Gastroesophageal sphincter (tissue), 4 donors: Measurements from ENCODE around the gene SH3RF3. TPM values are rescaled to one million over a fixed set of nuclear protein-coding genes. Genes with fewer than 3 reads are reported as not detected.

ENCODE experiments used
- ATAC-seq: fragments of 150-250 bp; one replicate; pipeline ENCODE4 v1.9.1; 2016; ENCODE audit warnings: mild to moderate bottlenecking, moderate library complexity
- H3K27ac ChIP-seq, 4 donors: fragments of 200-600 bp; sonication (generic) in 3 of 4; 1 replicate in 3 of 4; 2 replicates in 1 of 4; pipeline ENCODE4 v1.5.1; 2016 to 2019
- H3K27me3 ChIP-seq: fragments of 200-600 bp; sonication (generic); one replicate; pipeline ENCODE4 v1.5.1; 2019
- H3K36me3 ChIP-seq, 2 donors: fragments of 200-600 bp; sonication (generic); one replicate each; pipeline ENCODE4 v1.5.1; 2019; ENCODE audit warnings: control low read depth in 1 of 2
- H3K4me1 ChIP-seq, 3 donors: fragments of 200-600 bp; sonication (generic); 1 replicate in 2 of 3; 2 replicates in 1 of 3; pipeline ENCODE4 v1.5.1; 2016 to 2019; ENCODE audit warnings: control low read depth in 2 of 3
- H3K4me3 ChIP-seq, 2 donors: fragments of 200-600 bp; sonication (generic); one replicate each; pipeline ENCODE4 v1.5.1; 2019; ENCODE audit warnings: mild to moderate bottlenecking in 1 of 2, moderate library complexity in 1 of 2
- H3K9me3 ChIP-seq, 3 donors: fragments of 200-600 bp; sonication (generic); one replicate each; pipeline ENCODE4 v1.5.1; 2017 to 2019; ENCODE audit warnings: control low read depth in 2 of 3
- EP300 ChIP-seq: sonication (generic); formaldehyde crosslinking; IDR thresholded peaks from one replicate; pipeline ENCODE4 v1.6.1; 2017; ENCODE audit warnings: antibody characterized with exemption, mild to moderate bottlenecking
- POLR2A ChIP-seq, 2 donors: fragments of 450-650 bp; IDR thresholded peaks; one replicate each; pipeline ENCODE4 v1.6.1; 2017; ENCODE audit warnings: antibody characterized with exemption in 2 of 2, mild to moderate bottlenecking in 2 of 2, moderate library complexity in 1 of 2
- POLR2AphosphoS5 ChIP-seq: sonication (generic); formaldehyde crosslinking; IDR thresholded peaks from one replicate; pipeline ENCODE4 v1.6.1; 2017; ENCODE audit warnings: antibody characterized with exemption
- WGBS, 2 donors: methylation state at CpG; one replicate each; pipeline ENCODE4 v1.1.5; 2018; ENCODE audit warnings: low coverage in 1 of 2; 5-methylcytosine and 5-hydroxymethylcytosine counted together
- total RNA-seq, 4 donors: library from RNA; depleted of rRNA; stranded (reverse); fragments of >200 nt; gene quantifications; one replicate each; pipeline ENCODE4 v1.1.0, GENCODE V29; 2016
- TF ChIP-seq, protein P1 (sequence below), 4 experiments: fragments of 200-600 bp in 2 of 4; fragments of 450-650 bp in 2 of 4; sonication (generic) in 1 of 4; IDR thresholded peaks; one replicate each; pipeline ENCODE4 v1.5.1; 2017 to 2019; ENCODE audit warnings: antibody characterized with exemption in 4 of 4, mild to moderate bottlenecking in 2 of 4, moderate library complexity in 2 of 4

Gene SH3RF3
- total RNA-seq, 4 donors from 2014 or later: 10.1 to 15.8 (median 13.2) TPM

- Histone ChIP-seq H3K36me3 (no peaks in the 10 kb centered on the region), H3K4me3 (no peak overlapping the region), H3K4me1 (peaks cover 0 to 8% (median 0%) of the 10 kb centered on the region in 3 donors), H3K27ac (no peak overlapping the region), H3K27me3 (no peaks in the 10 kb centered on the region), H3K9me3 (no peaks in the 10 kb centered on the region)
- TF ChIP-seq POLR2AphosphoS5 (no peak), POLR2A (IDR thresholded peaks at IDR 0.05) (no peak), EP300 (no peak)
- TF ChIP-seq, protein P1, sequence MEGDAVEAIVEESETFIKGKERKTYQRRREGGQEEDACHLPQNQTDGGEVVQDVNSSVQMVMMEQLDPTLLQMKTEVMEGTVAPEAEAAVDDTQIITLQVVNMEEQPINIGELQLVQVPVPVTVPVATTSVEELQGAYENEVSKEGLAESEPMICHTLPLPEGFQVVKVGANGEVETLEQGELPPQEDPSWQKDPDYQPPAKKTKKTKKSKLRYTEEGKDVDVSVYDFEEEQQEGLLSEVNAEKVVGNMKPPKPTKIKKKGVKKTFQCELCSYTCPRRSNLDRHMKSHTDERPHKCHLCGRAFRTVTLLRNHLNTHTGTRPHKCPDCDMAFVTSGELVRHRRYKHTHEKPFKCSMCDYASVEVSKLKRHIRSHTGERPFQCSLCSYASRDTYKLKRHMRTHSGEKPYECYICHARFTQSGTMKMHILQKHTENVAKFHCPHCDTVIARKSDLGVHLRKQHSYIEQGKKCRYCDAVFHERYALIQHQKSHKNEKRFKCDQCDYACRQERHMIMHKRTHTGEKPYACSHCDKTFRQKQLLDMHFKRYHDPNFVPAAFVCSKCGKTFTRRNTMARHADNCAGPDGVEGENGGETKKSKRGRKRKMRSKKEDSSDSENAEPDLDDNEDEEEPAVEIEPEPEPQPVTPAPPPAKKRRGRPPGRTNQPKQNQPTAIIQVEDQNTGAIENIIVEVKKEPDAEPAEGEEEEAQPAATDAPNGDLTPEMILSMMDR (IDR thresholded peaks at IDR 0.05): no peak
- 100% methylated on average over 3 to 5 of the region's 5 CpGs for WGBS, 2 donors
- ATAC-seq: no peak
These were observed 214.5 kb downstream of the SH3RF3 start for GRCh38 chr2:109343460-109343859.

GRCh38 chr2:109344270-109344805, 215.3 kb downstream of the SH3RF3 start:
- Histone ChIP-seq H3K36me3 (no peaks in the 10 kb centered on the region), H3K4me3 (no peak overlapping the region), H3K9me3 (no peaks in the 10 kb centered on the region), H3K27ac (no peak overlapping the region), H3K4me1 (peaks cover 0 to 17% (median under 1%) of the 10 kb centered on the region in 3 donors), H3K27me3 (no peaks in the 10 kb centered on the region)
- no peak for ATAC-seq
- 80 to 97% methylated on average over 1 to 8 of the region's 9 CpGs for WGBS, 2 donors
- no peak for TF ChIP-seq POLR2A (IDR thresholded peaks at IDR 0.05)

- ATAC-seq: no peak
- Histone ChIP-seq H3K27me3 (no peaks in the 10 kb centered on the region), H3K4me3 (no peak overlapping the region), H3K27ac (no peak overlapping the region), H3K36me3 (no peaks in the 10 kb centered on the region), H3K4me1 (peaks cover 0 to 24% (median 5%) of the 10 kb centered on the region in 3 donors), H3K9me3 (no peaks in the 10 kb centered on the region)
- 96 to 100% methylated on average over 3 to 4 of the region's 10 CpGs for WGBS, 2 donors
- TF ChIP-seq POLR2A (IDR thresholded peaks at IDR 0.05) (no peak), POLR2AphosphoS5 (no peak), EP300 (no peak)
- TF ChIP-seq, protein P1 (IDR thresholded peaks at IDR 0.05): no peak
These were observed 216.1 kb downstream of the SH3RF3 start for GRCh38 chr2:109345091-109345490.

GRCh38 chr2:109345653-109346480, 216.9 kb downstream of the SH3RF3 start:
- no peak for ATAC-seq
- Histone ChIP-seq H3K27ac (no peak overlapping the region), H3K9me3 (no peaks in the 10 kb centered on the region), H3K4me1 (peaks cover 0 to 32% (median 11%) of the 10 kb centered on the region in 3 donors), H3K4me3 (no peak overlapping the region), H3K36me3 (no peaks in the 10 kb centered on the region), H3K27me3 (no peaks in the 10 kb centered on the region)
- 78 to 83% methylated on average over 8 to 13 of the region's 13 CpGs for WGBS, 2 donors
- TF ChIP-seq POLR2A (IDR thresholded peaks at IDR 0.05) (no peak), POLR2AphosphoS5 (no peak), EP300 (no peak)
- TF ChIP-seq, protein P1 (IDR thresholded peaks at IDR 0.05): no peak

DNA sequence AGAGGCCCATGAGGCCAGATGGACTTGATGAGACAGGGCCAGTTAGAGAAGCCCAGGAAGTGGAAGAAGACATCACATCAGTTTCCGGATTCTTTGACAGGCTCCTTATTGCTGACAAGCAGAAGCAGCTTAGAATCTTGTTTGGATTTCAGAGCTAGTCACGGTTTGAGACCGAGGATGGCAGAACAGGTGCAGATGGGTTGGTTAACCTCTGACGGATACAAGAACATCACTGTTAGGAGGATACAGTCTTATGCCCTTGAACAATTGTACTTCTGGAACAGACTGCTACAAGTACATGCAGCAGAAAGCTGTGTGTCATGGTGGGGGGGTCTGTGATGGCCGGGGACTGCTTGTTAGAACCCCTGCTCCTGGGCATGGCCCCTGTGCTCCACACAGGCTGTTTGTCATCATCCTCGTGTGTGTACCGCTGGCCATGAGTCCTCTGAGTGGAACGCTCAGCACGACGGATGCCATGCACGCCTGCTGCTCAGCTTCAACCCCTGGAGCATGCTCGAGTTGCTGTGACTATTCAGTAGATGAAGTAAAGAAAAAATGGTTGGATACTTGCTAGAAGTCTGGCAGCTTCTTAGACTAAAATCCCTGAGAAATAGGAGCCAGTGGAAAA, 217.7 kb downstream of the SH3RF3 start:
- 90% methylated on average over 4 of the region's 12 CpGs; no CpG with 5 or more reads in 1 of the 2 donors for WGBS, 2 donors
- no peak overlapping the region for H3K27ac ChIP-seq
- no peak for ATAC-seq
- peaks cover 2 to 41% (median 18%) of the 10 kb centered on the region in 3 donors for H3K4me1 ChIP-seq
- TF ChIP-seq, protein P1 (IDR thresholded peaks at IDR 0.05): no peak
- no peak for TF ChIP-seq EP300
- TF ChIP-seq POLR2AphosphoS5: no peak
- no peak for TF ChIP-seq POLR2A (IDR thresholded peaks at IDR 0.05)
- H3K4me3 ChIP-seq: no peak overlapping the region
- H3K9me3 ChIP-seq: no peaks in the 10 kb centered on the region
- H3K27me3 ChIP-seq: no peaks in the 10 kb centered on the region
- no peaks in the 10 kb centered on the region for H3K36me3 ChIP-seq
